Measurements from ENCODE around the gene CDKAL1.

Gene CDKAL1

DNA sequence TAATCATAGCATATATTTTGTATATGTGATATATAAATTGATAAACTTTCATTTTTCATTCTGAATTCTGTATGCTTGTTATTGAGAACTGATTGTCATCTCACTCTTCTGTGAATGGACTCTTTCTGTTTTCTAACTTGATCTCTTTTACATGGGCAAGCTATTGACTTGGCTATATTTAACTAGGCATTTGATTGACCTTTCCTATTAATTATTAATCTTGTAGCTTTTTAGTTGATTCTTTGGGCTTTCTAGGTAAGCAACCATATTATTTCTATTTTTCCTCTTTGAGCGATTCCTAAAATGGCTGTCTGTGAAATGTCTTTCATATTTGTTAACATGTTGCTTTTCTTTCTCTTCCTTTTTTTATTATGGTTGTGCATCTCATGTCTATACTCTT is 347.1 kb downstream of the CDKAL1 start:
- H3K4me1 ChIP-seq (ENCODE audit: insufficient read depth, low read length) = peaks cover 42% of the 10 kb centered on the region
- peaks cover 10% of the 10 kb centered on the region for H3K9me3 ChIP-seq (ENCODE audit: control insufficient read depth, insufficient read depth, low read length)
- no peaks in the 10 kb centered on the region for H3K36me3 ChIP-seq (ENCODE audit: insufficient read depth, low read length)
- H3K9ac ChIP-seq (ENCODE audit: low read depth, low read length) = no peak overlapping the region; the same call in 1 of the 2 replicates

DNA sequence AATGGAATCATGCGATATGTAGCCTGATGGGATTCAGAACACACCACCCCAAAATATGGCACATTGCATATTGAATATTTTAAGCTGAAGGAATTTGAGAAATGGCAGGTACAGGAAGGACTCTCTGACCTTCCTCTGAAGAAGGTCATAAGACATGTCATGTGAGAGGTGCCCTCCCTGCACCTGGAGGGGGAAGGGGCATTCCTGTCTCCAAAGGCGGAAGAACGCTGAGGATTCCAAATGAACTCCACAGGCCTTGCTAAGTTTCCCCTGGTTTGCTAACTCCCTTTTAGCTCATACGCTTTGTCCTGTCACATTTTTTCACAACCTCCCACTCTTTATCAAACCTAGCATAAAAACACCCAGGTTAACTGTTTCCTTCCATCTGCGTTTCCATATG is 347.8 kb downstream of the CDKAL1 start:
- Histone ChIP-seq H3K9ac (ENCODE audit: low read depth, low read length) (no peak overlapping the region), H3K9me3 (ENCODE audit: control insufficient read depth, insufficient read depth, low read length) (peaks cover 10% of the 10 kb centered on the region), H3K36me3 (ENCODE audit: insufficient read depth, low read length) (no peaks in the 10 kb centered on the region), H3K4me1 (ENCODE audit: insufficient read depth, low read length) (peaks cover 35% of the 10 kb centered on the region)

GRCh38 chr6:20885076-20885475 is 350.8 kb downstream of the CDKAL1 start:
- Histone ChIP-seq H3K9ac (ENCODE audit: low read depth, low read length) (no peak overlapping the region), H3K36me3 (ENCODE audit: insufficient read depth, low read length) (no peaks in the 10 kb centered on the region), H3K4me1 (ENCODE audit: insufficient read depth, low read length) (peaks cover 12% of the 10 kb centered on the region), H3K9me3 (ENCODE audit: control insufficient read depth, insufficient read depth, low read length) (peaks cover 10% of the 10 kb centered on the region)

GRCh38 chr6:20891161-20891560 is 356.9 kb downstream of the CDKAL1 start:
- no peaks in the 10 kb centered on the region for H3K36me3 ChIP-seq (ENCODE audit: insufficient read depth, low read length)
- H3K4me1 ChIP-seq (ENCODE audit: insufficient read depth, low read length) = 0 out of 2 replicates have a peak, but pooled peaks cover 5% of the 10 kb centered on the region

DNA sequence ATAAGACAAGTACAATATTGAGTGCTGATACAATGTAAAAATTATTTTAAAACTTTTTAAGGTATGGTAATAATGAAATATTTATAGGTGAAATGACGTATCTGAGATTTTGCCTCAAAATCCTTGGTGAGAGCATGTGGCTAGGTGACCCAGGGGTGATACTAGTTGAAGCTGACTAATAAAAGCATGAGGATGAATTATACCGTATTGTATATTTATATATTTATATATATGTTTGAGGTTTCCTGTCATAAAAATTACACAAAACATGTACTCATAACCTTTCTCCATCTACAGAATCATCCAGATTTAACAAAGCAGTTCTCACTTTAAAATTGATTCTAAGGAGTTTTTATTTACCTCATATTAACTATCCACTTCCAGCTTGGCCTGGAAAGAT is 358.1 kb downstream of the CDKAL1 start:
- Histone ChIP-seq H3K36me3 (ENCODE audit: insufficient read depth, low read length) (no peaks in the 10 kb centered on the region), H3K9me3 (ENCODE audit: control insufficient read depth, insufficient read depth, low read length) (no peaks in the 10 kb centered on the region), H3K4me1 (ENCODE audit: insufficient read depth, low read length) (0 out of 2 replicates have a peak, but pooled peaks cover 5% of the 10 kb centered on the region), H3K9ac (ENCODE audit: low read depth, low read length) (no peak overlapping the region)

More at GRCh38 chr6:20891161-20891560, 356.9 kb downstream of the CDKAL1 start:
- Histone ChIP-seq H3K9me3 (ENCODE audit: control insufficient read depth, insufficient read depth, low read length) (no peaks in the 10 kb centered on the region), H3K9ac (ENCODE audit: low read depth, low read length) (no peak overlapping the region)

DNA sequence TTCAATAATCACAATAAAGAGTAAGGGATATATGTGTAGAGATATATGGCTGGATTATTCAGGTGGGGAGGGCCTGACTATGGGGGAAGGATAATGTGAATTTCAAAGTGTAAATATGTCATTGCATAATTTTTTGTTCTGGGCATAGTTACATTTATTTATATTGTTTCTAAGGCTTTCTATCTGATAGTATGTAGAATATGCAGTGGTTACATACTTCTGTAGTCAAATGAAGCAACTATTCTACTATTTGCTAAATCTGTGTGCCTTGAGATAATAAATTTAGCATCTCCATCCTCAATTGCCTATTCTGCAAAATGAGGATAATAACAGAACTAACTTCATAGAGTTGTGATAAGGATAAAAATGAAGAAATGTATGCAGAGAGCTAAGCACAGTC is 359.2 kb downstream of the CDKAL1 start:
- Histone ChIP-seq H3K4me1 (ENCODE audit: insufficient read depth, low read length) (0 out of 2 replicates have a peak, but pooled peaks cover 5% of the 10 kb centered on the region), H3K9ac (ENCODE audit: low read depth, low read length) (no peak overlapping the region), H3K9me3 (ENCODE audit: control insufficient read depth, insufficient read depth, low read length) (no peaks in the 10 kb centered on the region), H3K36me3 (ENCODE audit: insufficient read depth, low read length) (no peaks in the 10 kb centered on the region)

GRCh38 chr6:20900389-20901160 is 366.3 kb downstream of the CDKAL1 start:
- Histone ChIP-seq H3K36me3 (ENCODE audit: insufficient read depth, low read length) (no peaks in the 10 kb centered on the region), H3K4me1 (ENCODE audit: insufficient read depth, low read length) (0 out of 2 replicates have a peak, but pooled peaks cover 6% of the 10 kb centered on the region), H3K9me3 (ENCODE audit: control insufficient read depth, insufficient read depth, low read length) (no peaks in the 10 kb centered on the region), H3K9ac (ENCODE audit: low read depth, low read length) (no peak overlapping the region)

DNA sequence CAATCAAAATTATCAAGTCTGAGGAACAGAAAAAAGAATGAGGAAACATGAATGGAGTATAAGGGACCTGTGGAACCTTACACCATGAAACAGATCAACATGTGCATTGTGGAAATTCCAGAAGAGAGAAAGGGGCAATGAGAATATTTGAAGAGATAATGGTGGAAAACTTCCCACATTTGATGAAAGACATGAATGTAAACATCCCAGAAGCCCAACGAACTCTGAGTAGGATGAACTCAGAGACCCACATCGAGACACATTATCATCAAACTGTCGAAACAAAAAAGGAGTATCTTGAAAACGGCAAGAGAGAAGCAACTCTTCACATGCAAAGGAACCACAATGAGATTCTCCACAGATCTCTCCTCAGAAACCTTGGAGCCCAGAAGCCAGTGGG is 371.1 kb downstream of the CDKAL1 start:
- Histone ChIP-seq H3K9me3 (ENCODE audit: control insufficient read depth, insufficient read depth, low read length) (no peaks in the 10 kb centered on the region), H3K36me3 (ENCODE audit: insufficient read depth, low read length) (no peaks in the 10 kb centered on the region), H3K4me1 (ENCODE audit: insufficient read depth, low read length) (peaks cover 6% of the 10 kb centered on the region; the same call in 1 of the 2 replicates), H3K9ac (ENCODE audit: low read depth, low read length) (no peak overlapping the region)

GRCh38 chr6:20906945-20907344 is 372.7 kb downstream of the CDKAL1 start:
- H3K36me3 ChIP-seq (ENCODE audit: insufficient read depth, low read length) = no peaks in the 10 kb centered on the region
- peaks cover 16% of the 10 kb centered on the region; the same call in 1 of the 2 replicates for H3K4me1 ChIP-seq (ENCODE audit: insufficient read depth, low read length)
- H3K9me3 ChIP-seq (ENCODE audit: control insufficient read depth, insufficient read depth, low read length) = no peaks in the 10 kb centered on the region
- H3K9ac ChIP-seq (ENCODE audit: low read depth, low read length) = no peak overlapping the region

DNA sequence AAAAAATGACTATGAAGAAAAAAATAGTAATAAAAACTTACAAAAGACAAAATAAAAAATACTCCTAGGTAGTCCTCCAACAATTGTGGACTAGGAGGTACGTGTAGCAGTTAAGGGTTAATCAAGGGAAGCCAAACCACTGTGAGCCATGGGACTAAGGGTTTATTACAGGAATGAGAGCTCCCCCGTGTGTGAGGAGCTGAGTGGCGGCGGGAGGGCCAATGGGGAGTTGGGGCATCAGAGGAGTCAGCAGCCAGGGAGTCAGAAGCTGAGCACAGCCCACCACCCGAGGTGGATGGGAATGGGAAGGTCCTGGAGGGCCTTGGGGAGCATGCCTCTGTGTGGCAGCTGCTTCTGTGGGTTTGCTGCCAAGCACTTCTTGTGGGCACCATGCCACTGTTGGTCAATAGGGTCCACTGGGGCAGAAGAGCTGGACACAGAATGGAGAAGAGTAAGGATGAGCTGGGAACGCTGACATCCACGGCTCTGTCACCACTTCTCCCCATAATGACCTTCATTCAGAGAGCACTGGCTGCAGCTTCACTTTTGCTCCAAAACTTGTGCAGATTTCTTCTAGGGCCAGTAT is 373.3 kb downstream of the CDKAL1 start:
- no peak overlapping the region for H3K9ac ChIP-seq (ENCODE audit: low read depth, low read length)
- H3K9me3 ChIP-seq (ENCODE audit: control insufficient read depth, insufficient read depth, low read length) = no peaks in the 10 kb centered on the region
- no peaks in the 10 kb centered on the region for H3K36me3 ChIP-seq (ENCODE audit: insufficient read depth, low read length)
- peaks cover 11% of the 10 kb centered on the region; the same call in 1 of the 2 replicates for H3K4me1 ChIP-seq (ENCODE audit: insufficient read depth, low read length)

- Histone ChIP-seq H3K9ac (ENCODE audit: low read depth, low read length) (no peak overlapping the region), H3K9me3 (ENCODE audit: control insufficient read depth, insufficient read depth, low read length) (no peaks in the 10 kb centered on the region)
Measured at GRCh38 chr6:20909621-20910020, 375.4 kb downstream of the CDKAL1 start.

DNA sequence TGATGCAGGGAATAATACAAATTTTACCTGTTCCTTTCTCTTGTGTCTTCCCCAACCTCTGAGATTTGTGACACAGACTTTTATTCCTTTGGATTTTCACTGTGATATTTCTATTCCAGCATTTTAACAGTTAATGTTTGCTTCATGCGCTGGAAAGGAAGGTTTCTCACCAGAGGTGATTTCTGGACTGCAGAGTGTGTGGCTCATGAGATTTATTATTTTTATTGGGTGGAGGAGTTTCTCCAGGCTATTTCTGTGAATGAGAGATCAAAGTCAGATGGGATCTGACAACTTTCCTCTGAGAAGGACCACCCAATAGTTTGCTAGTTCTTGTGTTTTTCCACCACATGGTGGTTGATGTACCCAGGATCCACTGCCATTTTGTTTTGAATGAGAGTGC is 377.5 kb downstream of the CDKAL1 start:
- H3K4me1 ChIP-seq (ENCODE audit: insufficient read depth, low read length) = peaks cover 11% of the 10 kb centered on the region; the same call in 1 of the 2 replicates
- H3K36me3 ChIP-seq (ENCODE audit: insufficient read depth, low read length) = no peaks in the 10 kb centered on the region
- no peak overlapping the region for H3K9ac ChIP-seq (ENCODE audit: low read depth, low read length)
- peaks cover 9% of the 10 kb centered on the region for H3K9me3 ChIP-seq (ENCODE audit: control insufficient read depth, insufficient read depth, low read length)

More at GRCh38 chr6:20909621-20910020, 375.4 kb downstream of the CDKAL1 start:
- no peaks in the 10 kb centered on the region for H3K36me3 ChIP-seq (ENCODE audit: insufficient read depth, low read length)
- peaks cover 11% of the 10 kb centered on the region; the same call in 1 of the 2 replicates for H3K4me1 ChIP-seq (ENCODE audit: insufficient read depth, low read length)

DNA sequence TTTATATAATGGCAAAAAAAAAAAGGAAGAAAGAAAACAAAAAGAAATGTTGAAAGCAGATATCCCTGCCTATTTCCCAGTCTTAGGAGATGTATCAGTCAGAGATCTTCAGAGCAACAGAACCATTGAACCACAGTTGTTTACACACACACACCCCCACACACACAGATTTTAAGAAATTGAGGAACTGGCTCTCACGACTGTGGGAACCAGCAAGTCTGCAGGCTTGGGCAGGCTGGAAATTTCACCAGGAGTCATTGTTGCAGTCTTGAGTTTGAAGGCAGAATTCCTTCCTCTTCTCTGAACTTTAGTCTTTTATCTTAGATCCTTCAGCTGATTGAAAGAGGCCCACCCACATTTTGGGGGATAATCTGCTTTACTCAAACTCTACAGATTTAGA is 380.9 kb downstream of the CDKAL1 start:
- no peak overlapping the region for H3K9ac ChIP-seq (ENCODE audit: low read depth, low read length)
- H3K36me3 ChIP-seq (ENCODE audit: insufficient read depth, low read length) = no peaks in the 10 kb centered on the region
- peaks cover 15% of the 10 kb centered on the region for H3K4me1 ChIP-seq (ENCODE audit: insufficient read depth, low read length)
- H3K9me3 ChIP-seq (ENCODE audit: control insufficient read depth, insufficient read depth, low read length) = peaks cover 9% of the 10 kb centered on the region

DNA sequence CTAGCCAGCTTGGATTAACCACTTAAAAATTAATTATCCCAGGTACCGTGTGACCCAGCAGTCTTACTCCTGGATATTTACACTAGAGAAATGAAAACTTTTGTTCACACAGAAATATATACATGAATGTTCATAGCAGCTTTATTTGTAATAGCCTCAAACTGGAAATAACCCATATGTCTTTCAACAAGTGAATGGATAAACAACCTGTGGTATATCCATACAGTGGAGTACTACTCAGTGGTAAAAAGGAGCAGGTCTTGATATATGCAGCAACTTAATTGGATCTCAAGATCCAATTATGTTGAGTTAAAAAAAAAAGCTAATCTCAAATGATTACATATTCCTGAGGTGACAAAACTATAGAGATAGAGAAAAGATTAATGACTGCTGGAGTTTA is 381.4 kb downstream of the CDKAL1 start:
- peaks cover 9% of the 10 kb centered on the region for H3K9me3 ChIP-seq (ENCODE audit: control insufficient read depth, insufficient read depth, low read length)
- H3K36me3 ChIP-seq (ENCODE audit: insufficient read depth, low read length) = no peaks in the 10 kb centered on the region
- H3K4me1 ChIP-seq (ENCODE audit: insufficient read depth, low read length) = peaks cover 13% of the 10 kb centered on the region
- no peak overlapping the region for H3K9ac ChIP-seq (ENCODE audit: low read depth, low read length)

GRCh38 chr6:20916086-20916485 is 381.8 kb downstream of the CDKAL1 start:
- Histone ChIP-seq H3K36me3 (ENCODE audit: insufficient read depth, low read length) (no peaks in the 10 kb centered on the region), H3K4me1 (ENCODE audit: insufficient read depth, low read length) (peaks cover 10% of the 10 kb centered on the region), H3K9me3 (ENCODE audit: control insufficient read depth, insufficient read depth, low read length) (peaks cover 9% of the 10 kb centered on the region), H3K9ac (ENCODE audit: low read depth, low read length) (no peak overlapping the region)
